Osteoblast (primary cell): Measurements from ENCODE around the gene TMEM184A. TPM values are rescaled to one million over a fixed set of nuclear protein-coding genes. Genes with fewer than 3 reads are reported as not detected.

Experiments
- DNase-seq: peaks from one replicate; pipeline ENCODE4 v3.0.0; 2011; ENCODE audit warnings: low spot score, mixed read lengths; ENCODE audit not compliant: insufficient read length; ENCODE audit errors: missing footprints
- H2AFZ ChIP-seq: 2 replicates; pipeline ENCODE4 v1.6.0; 2011; ENCODE audit warnings: mild to moderate bottlenecking, low read length
- H3K27ac ChIP-seq: 2 replicates; pipeline ENCODE4 v1.5.1; 2011; ENCODE audit warnings: mild to moderate bottlenecking, low read depth, low read length, moderate library complexity
- H3K27me3 ChIP-seq: 2 replicates; pipeline ENCODE4 v1.6.0; 2012; ENCODE audit warnings: mild to moderate bottlenecking, control low read depth, inconsistent platforms, low read length, moderate library complexity; ENCODE audit not compliant: insufficient read depth
- H3K36me3 ChIP-seq: 2 replicates; pipeline ENCODE4 v1.5.1; 2011; ENCODE audit warnings: mild to moderate bottlenecking, low read length, control low read depth, moderate library complexity; ENCODE audit not compliant: insufficient read depth
- H3K4me1 ChIP-seq: 2 replicates; pipeline ENCODE4 v1.5.1; 2011; ENCODE audit warnings: mild to moderate bottlenecking, low read length, control low read depth, moderate library complexity; ENCODE audit not compliant: insufficient read depth
- H3K4me2 ChIP-seq: 2 replicates; pipeline ENCODE4 v1.6.0; 2011; ENCODE audit warnings: mild to moderate bottlenecking, low read length; ENCODE audit not compliant: insufficient read depth
- H3K4me3 ChIP-seq: fragments of 200-600 bp; sonication (generic); 3 replicates; pipeline ENCODE4 v1.5.1; 2012; ENCODE audit warnings: mild to moderate bottlenecking, low read length, inconsistent platforms; ENCODE audit not compliant: insufficient read depth
- H3K79me2 ChIP-seq: 2 replicates; pipeline ENCODE4 v1.6.0; 2012; ENCODE audit warnings: mild to moderate bottlenecking, low read length, control low read depth, inconsistent platforms; ENCODE audit not compliant: insufficient read depth
- H3K9me3 ChIP-seq: 2 replicates; pipeline ENCODE4 v1.5.1; 2011; ENCODE audit warnings: low read depth, low read length, control low read depth
- H4K20me1 ChIP-seq: 2 replicates; pipeline ENCODE4 v1.6.0; 2012; ENCODE audit warnings: mild to moderate bottlenecking, low read length, control low read depth; ENCODE audit not compliant: insufficient read depth
- total RNA-seq: library from RNA; depleted of rRNA; stranded (reverse); fragments of >200 nt; gene quantifications from 2 replicates; pipeline ENCODE4 v1.2.3, GENCODE V29; 2012
- TF ChIP-seq, protein P1 (sequence below): IDR thresholded peaks from 2 replicates; pipeline ENCODE4 v1.5.1; 2011; ENCODE audit warnings: mild to moderate bottlenecking, low read depth, low read length, moderate library complexity; ENCODE audit errors: extremely low read depth

TMEM184A gene
- total RNA-seq, 1 donor = under 0.01 TPM

- Histone ChIP-seq H3K4me3 (no peak overlapping the region), H3K36me3 (peaks cover 14% of the 10 kb centered on the region), H3K4me1 (peaks cover 9% of the 10 kb centered on the region), H3K27me3 (no peaks in the 10 kb centered on the region), H3K4me2 (no peak overlapping the region), H3K9me3 (no peaks in the 10 kb centered on the region), H3K79me2 (peaks cover 24% of the 10 kb centered on the region), H4K20me1 (no peaks in the 10 kb centered on the region), H2AFZ (no peak overlapping the region), H3K27ac (no peak overlapping the region)
- no peak for DNase-seq
- TF ChIP-seq, protein P1, sequence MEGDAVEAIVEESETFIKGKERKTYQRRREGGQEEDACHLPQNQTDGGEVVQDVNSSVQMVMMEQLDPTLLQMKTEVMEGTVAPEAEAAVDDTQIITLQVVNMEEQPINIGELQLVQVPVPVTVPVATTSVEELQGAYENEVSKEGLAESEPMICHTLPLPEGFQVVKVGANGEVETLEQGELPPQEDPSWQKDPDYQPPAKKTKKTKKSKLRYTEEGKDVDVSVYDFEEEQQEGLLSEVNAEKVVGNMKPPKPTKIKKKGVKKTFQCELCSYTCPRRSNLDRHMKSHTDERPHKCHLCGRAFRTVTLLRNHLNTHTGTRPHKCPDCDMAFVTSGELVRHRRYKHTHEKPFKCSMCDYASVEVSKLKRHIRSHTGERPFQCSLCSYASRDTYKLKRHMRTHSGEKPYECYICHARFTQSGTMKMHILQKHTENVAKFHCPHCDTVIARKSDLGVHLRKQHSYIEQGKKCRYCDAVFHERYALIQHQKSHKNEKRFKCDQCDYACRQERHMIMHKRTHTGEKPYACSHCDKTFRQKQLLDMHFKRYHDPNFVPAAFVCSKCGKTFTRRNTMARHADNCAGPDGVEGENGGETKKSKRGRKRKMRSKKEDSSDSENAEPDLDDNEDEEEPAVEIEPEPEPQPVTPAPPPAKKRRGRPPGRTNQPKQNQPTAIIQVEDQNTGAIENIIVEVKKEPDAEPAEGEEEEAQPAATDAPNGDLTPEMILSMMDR = no peak
Observed at GRCh38 chr7:1542841-1543747, 12.9 kb downstream of the TMEM184A start.

GRCh38 chr7:1542329-1542728 is 13.7 kb downstream of the TMEM184A start:
- peaks cover 14% of the 10 kb centered on the region for H3K4me1 ChIP-seq
- H2AFZ ChIP-seq = no peak overlapping the region
- H3K36me3 ChIP-seq = peaks cover 14% of the 10 kb centered on the region
- no peak overlapping the region for H3K4me2 ChIP-seq
- no peak overlapping the region for H3K27ac ChIP-seq
- no peak for DNase-seq
- no peak overlapping the region for H3K4me3 ChIP-seq
- H4K20me1 ChIP-seq = no peaks in the 10 kb centered on the region
- no peaks in the 10 kb centered on the region for H3K9me3 ChIP-seq
- TF ChIP-seq, protein P1 = no peak
- no peaks in the 10 kb centered on the region for H3K27me3 ChIP-seq
- H3K79me2 ChIP-seq = peaks cover 31% of the 10 kb centered on the region

GRCh38 chr7:1541431-1542162 is 14.4 kb downstream of the TMEM184A start:
- no peak overlapping the region for H3K4me3 ChIP-seq
- no peak for DNase-seq
- H3K4me1 ChIP-seq = peaks cover 21% of the 10 kb centered on the region
- peaks cover 14% of the 10 kb centered on the region for H3K36me3 ChIP-seq
- H4K20me1 ChIP-seq = no peaks in the 10 kb centered on the region
- no peak overlapping the region for H3K4me2 ChIP-seq
- TF ChIP-seq, protein P1 = no peak
- no peaks in the 10 kb centered on the region for H3K27me3 ChIP-seq
- H3K27ac ChIP-seq = no peak overlapping the region
- no peaks in the 10 kb centered on the region for H3K9me3 ChIP-seq
- no peak overlapping the region for H2AFZ ChIP-seq
- peaks cover 38% of the 10 kb centered on the region for H3K79me2 ChIP-seq

- peaks cover 14% of the 10 kb centered on the region for H3K36me3 ChIP-seq
- DNase-seq = no peak
- TF ChIP-seq, protein P1 = no peak
- no peaks in the 10 kb centered on the region for H3K9me3 ChIP-seq
- peaks cover 24% of the 10 kb centered on the region for H3K4me1 ChIP-seq
- H3K4me2 ChIP-seq = no peak overlapping the region
- H2AFZ ChIP-seq = no peak overlapping the region
- no peaks in the 10 kb centered on the region for H4K20me1 ChIP-seq
- H3K27ac ChIP-seq = no peak overlapping the region
- no peaks in the 10 kb centered on the region for H3K27me3 ChIP-seq
- H3K4me3 ChIP-seq = no peak overlapping the region
- H3K79me2 ChIP-seq = peaks cover 46% of the 10 kb centered on the region
Observed at GRCh38 chr7:1540776-1541271, 15.2 kb downstream of the TMEM184A start.
